Glutamatergic neuron (in vitro differentiated cells): Measurements from ENCODE around the gene UGT2A2. TPM values are rescaled to one million over a fixed set of nuclear protein-coding genes. Genes with fewer than 3 reads are reported as not detected.

Source experiments
- DNase-seq: peaks from one replicate; pipeline ENCODE4 v3.0.0; 2022
- H3K27ac Mint-ChIP-seq: one replicate; pipeline ENCODE4 v1.8.0; 2020; ENCODE audit warnings: mild to moderate bottlenecking, mixed read lengths, inconsistent platforms; ENCODE audit not compliant: unreplicated experiment
- H3K27me3 Mint-ChIP-seq: one replicate; pipeline ENCODE4 v1.8.0; 2020; ENCODE audit warnings: mild to moderate bottlenecking, moderate library complexity, mixed read lengths, inconsistent platforms; ENCODE audit not compliant: unreplicated experiment
- H3K36me3 Mint-ChIP-seq: one replicate; pipeline ENCODE4 v1.8.0; 2020; ENCODE audit warnings: mild to moderate bottlenecking, mixed read lengths, inconsistent platforms; ENCODE audit not compliant: unreplicated experiment
- H3K4me1 Mint-ChIP-seq: one replicate; pipeline ENCODE4 v1.8.0; 2020; ENCODE audit warnings: mild to moderate bottlenecking, low read depth, mixed read lengths, inconsistent platforms; ENCODE audit not compliant: unreplicated experiment
- H3K4me3 Mint-ChIP-seq: one replicate; pipeline ENCODE4 v1.8.0; 2020; ENCODE audit warnings: mild to moderate bottlenecking, mixed read lengths, inconsistent platforms; ENCODE audit not compliant: unreplicated experiment
- H3K9me3 Mint-ChIP-seq: one replicate; pipeline ENCODE4 v1.8.0; 2020; ENCODE audit warnings: mild to moderate bottlenecking, moderate library complexity, mixed read lengths, inconsistent platforms; ENCODE audit not compliant: unreplicated experiment
- total RNA-seq: library from RNA; stranded (reverse); fragmentation: NEBNext Ultra II Directional; extraction: Animal tissue kit (Norgen Biotek cat#: 25700); gene quantifications from one replicate; pipeline ENCODE4 v1.2.1, GENCODE V29; 2021; ENCODE audit not compliant: unreplicated experiment
- TF ChIP-seq, protein P1 (sequence below): fragments of 200-600 bp; sonication (generic); IDR thresholded peaks from one replicate; pipeline ENCODE4 v1.5.0; 2021; ENCODE audit not compliant: partially characterized antibody, unreplicated experiment

UGT2A2 gene
- total RNA-seq, 1 donor from 2014 or later = not detected

DNA sequence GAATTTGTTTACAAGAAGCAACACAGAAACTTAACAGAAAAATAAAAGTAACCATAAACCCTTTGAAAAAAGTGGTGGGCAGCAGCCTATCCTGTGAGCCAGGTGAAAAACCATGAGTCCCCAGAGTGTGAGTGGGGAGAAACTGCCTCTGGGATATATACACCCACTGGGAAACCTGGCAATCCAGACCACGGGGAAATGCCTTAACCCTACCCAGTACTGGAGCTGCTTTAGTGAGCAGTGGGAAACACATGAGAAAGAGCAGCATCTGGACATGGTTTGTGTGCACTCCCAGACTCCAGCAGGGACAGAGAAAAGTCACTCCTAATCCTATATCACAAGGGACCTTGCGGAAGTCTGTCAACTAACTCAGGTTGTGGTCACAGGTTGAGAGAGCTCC is 39.4 kb downstream of the UGT2A2 start:
- H3K4me3 Mint-ChIP-seq = no peak overlapping the region
- no peaks in the 10 kb centered on the region for H3K4me1 Mint-ChIP-seq
- no peaks in the 10 kb centered on the region for H3K36me3 Mint-ChIP-seq
- H3K27ac Mint-ChIP-seq = no peak overlapping the region
- H3K9me3 Mint-ChIP-seq = no peaks in the 10 kb centered on the region
- TF ChIP-seq, protein P1, sequence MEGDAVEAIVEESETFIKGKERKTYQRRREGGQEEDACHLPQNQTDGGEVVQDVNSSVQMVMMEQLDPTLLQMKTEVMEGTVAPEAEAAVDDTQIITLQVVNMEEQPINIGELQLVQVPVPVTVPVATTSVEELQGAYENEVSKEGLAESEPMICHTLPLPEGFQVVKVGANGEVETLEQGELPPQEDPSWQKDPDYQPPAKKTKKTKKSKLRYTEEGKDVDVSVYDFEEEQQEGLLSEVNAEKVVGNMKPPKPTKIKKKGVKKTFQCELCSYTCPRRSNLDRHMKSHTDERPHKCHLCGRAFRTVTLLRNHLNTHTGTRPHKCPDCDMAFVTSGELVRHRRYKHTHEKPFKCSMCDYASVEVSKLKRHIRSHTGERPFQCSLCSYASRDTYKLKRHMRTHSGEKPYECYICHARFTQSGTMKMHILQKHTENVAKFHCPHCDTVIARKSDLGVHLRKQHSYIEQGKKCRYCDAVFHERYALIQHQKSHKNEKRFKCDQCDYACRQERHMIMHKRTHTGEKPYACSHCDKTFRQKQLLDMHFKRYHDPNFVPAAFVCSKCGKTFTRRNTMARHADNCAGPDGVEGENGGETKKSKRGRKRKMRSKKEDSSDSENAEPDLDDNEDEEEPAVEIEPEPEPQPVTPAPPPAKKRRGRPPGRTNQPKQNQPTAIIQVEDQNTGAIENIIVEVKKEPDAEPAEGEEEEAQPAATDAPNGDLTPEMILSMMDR = no peak
- no peaks in the 10 kb centered on the region for H3K27me3 Mint-ChIP-seq
- no peak for DNase-seq

- DNase-seq = no peak
- TF ChIP-seq, protein P1 = no peak
- H3K36me3 Mint-ChIP-seq = no peaks in the 10 kb centered on the region
- no peaks in the 10 kb centered on the region for H3K9me3 Mint-ChIP-seq
- no peak overlapping the region for H3K27ac Mint-ChIP-seq
- H3K4me1 Mint-ChIP-seq = no peaks in the 10 kb centered on the region
- no peaks in the 10 kb centered on the region for H3K27me3 Mint-ChIP-seq
- no peak overlapping the region for H3K4me3 Mint-ChIP-seq
Measured at GRCh38 chr4:69594382-69594781, 45.1 kb downstream of the UGT2A2 start.

DNA sequence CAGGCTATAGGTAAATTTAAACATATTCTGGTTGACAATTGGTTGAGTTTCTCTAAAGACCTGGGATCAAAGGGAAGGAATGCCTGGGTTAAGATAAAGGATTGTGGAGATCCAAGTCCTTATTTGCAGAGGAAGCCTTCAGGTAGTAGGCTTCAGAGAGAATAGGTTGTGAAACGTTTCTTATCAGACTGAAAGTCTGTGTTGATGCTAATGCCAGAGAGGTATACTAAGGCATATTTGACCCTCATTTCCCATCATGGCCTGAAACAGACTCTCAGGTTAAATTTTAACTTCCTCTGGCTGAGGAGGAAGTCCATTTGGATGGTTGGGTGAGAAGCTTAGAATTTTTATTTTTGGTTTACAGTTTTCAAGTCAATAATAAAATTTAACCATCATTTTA is 48.1 kb downstream of the UGT2A2 start:
- Mint-ChIP-seq H3K9me3 (no peaks in the 10 kb centered on the region), H3K4me3 (no peak overlapping the region), H3K27me3 (no peaks in the 10 kb centered on the region), H3K4me1 (no peaks in the 10 kb centered on the region), H3K27ac (no peak overlapping the region), H3K36me3 (no peaks in the 10 kb centered on the region)
- no peak for DNase-seq
- TF ChIP-seq, protein P1 = no peak

DNA sequence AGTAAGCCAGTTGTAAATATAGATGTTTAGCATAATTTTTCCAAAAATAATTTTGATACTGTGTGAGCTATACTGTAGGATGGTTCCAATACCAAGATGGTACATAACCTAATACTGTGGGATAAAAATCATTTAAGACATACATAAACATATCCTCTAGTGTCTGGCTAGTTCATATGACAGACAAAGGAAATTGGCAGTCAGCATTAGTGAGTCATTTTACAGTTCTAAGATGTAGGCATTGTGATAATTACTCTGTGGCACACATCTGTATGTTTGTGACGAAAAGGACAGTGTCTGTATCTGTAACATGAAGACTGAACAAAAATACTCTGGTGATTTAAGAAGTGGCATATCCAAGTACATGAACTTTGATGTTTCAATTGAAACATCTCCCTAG is 49.6 kb downstream of the UGT2A2 start:
- no peaks in the 10 kb centered on the region for H3K27me3 Mint-ChIP-seq
- H3K9me3 Mint-ChIP-seq = no peaks in the 10 kb centered on the region
- no peak overlapping the region for H3K4me3 Mint-ChIP-seq
- no peak overlapping the region for H3K27ac Mint-ChIP-seq
- DNase-seq = no peak
- TF ChIP-seq, protein P1 = no peak
- H3K4me1 Mint-ChIP-seq = no peaks in the 10 kb centered on the region
- no peaks in the 10 kb centered on the region for H3K36me3 Mint-ChIP-seq

DNA sequence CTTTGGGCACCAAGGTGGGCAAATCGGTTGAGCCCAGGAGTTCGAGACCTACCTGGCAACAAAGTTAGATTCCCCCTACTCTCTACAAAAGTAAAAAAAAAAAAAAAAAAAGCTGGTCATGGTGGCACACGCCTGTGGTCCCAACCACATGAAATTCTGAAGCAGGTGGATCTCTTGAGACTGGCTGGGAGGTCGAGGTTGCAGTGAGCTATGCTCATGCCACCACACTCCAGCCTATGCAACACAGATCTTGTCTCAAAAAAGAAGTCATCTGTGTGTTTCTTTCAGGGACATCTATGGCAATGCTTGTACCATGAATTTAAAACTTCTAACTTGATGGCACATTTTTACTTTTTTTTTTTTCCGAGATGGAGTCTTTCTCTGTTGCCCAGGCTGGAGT is 55.3 kb downstream of the UGT2A2 start:
- no peaks in the 10 kb centered on the region for H3K27me3 Mint-ChIP-seq
- no peak overlapping the region for H3K27ac Mint-ChIP-seq
- no peaks in the 10 kb centered on the region for H3K36me3 Mint-ChIP-seq
- no peak for DNase-seq
- no peaks in the 10 kb centered on the region for H3K4me1 Mint-ChIP-seq
- TF ChIP-seq, protein P1 = no peak
- H3K9me3 Mint-ChIP-seq = no peaks in the 10 kb centered on the region
- H3K4me3 Mint-ChIP-seq = no peak overlapping the region
